ENCODE measurements around the gene COL23A1. TPM values are rescaled to one million over a fixed set of nuclear protein-coding genes. Genes with fewer than 3 reads are reported as not detected.

COL23A1 gene
- total RNA-seq, 1 experiment from 2014 or later: not detected

GRCh38 chr5:178339272-178339671 lies 250.9 kb downstream of the COL23A1 start:
- Histone ChIP-seq H3K27me3 (peaks cover 12% of the 10 kb centered on the region; the same call in 1 of the 2 replicates), H3K36me3 (no peaks in the 10 kb centered on the region), H3K27ac (no peak overlapping the region), H3K4me3 (no peak overlapping the region), H3K9me3 (replicated peaks) (no peaks in the 10 kb centered on the region), H3K4me1 (no peaks in the 10 kb centered on the region)
- no peak for DNase-seq

GRCh38 chr5:178338750-178339144 lies 251.4 kb downstream of the COL23A1 start:
- peaks cover 12% of the 10 kb centered on the region; the same call in 1 of the 2 replicates for H3K27me3 ChIP-seq
- H3K36me3 ChIP-seq: no peaks in the 10 kb centered on the region
- H3K9me3 ChIP-seq (replicated peaks): no peaks in the 10 kb centered on the region
- H3K27ac ChIP-seq: no peak overlapping the region
- DNase-seq: no peak
- H3K4me1 ChIP-seq: no peaks in the 10 kb centered on the region
- H3K4me3 ChIP-seq: no peak overlapping the region

- Histone ChIP-seq H3K4me3 (no peak overlapping the region), H3K36me3 (no peaks in the 10 kb centered on the region), H3K9me3 (replicated peaks) (no peaks in the 10 kb centered on the region), H3K4me1 (no peaks in the 10 kb centered on the region), H3K27ac (no peak overlapping the region), H3K27me3 (peaks cover 12% of the 10 kb centered on the region; the same call in 1 of the 2 replicates)
- no peak for DNase-seq
Measured at GRCh38 chr5:178338126-178338749, 252.0 kb downstream of the COL23A1 start.

- Histone ChIP-seq H3K4me1 (no peaks in the 10 kb centered on the region), H3K4me3 (no peak overlapping the region), H3K27me3 (peaks cover 12% of the 10 kb centered on the region; the same call in 1 of the 2 replicates), H3K9me3 (replicated peaks) (no peaks in the 10 kb centered on the region), H3K36me3 (no peaks in the 10 kb centered on the region), H3K27ac (no peak overlapping the region)
- no peak for DNase-seq
Measured at GRCh38 chr5:178337334-178337741, 252.9 kb downstream of the COL23A1 start.

- no peak overlapping the region for H3K4me3 ChIP-seq
- peaks cover 10% of the 10 kb centered on the region; the same call in 1 of the 2 replicates for H3K27me3 ChIP-seq
- H3K4me1 ChIP-seq: no peaks in the 10 kb centered on the region
- no peaks in the 10 kb centered on the region for H3K9me3 ChIP-seq (replicated peaks)
- H3K27ac ChIP-seq: no peak overlapping the region
- no peak for DNase-seq
- H3K36me3 ChIP-seq: no peaks in the 10 kb centered on the region
Measured at GRCh38 chr5:178336889-178337288, 253.3 kb downstream of the COL23A1 start.

GRCh38 chr5:178335302-178336030 lies 254.7 kb downstream of the COL23A1 start:
- Histone ChIP-seq H3K27ac (no peak overlapping the region), H3K9me3 (replicated peaks) (no peaks in the 10 kb centered on the region), H3K4me3 (no peak overlapping the region), H3K27me3 (peaks cover 7% of the 10 kb centered on the region; the same call in 1 of the 2 replicates), H3K4me1 (no peaks in the 10 kb centered on the region), H3K36me3 (no peaks in the 10 kb centered on the region)
- DNase-seq: no peak

GRCh38 chr5:178334861-178335260 lies 255.3 kb downstream of the COL23A1 start:
- no peak for DNase-seq
- Histone ChIP-seq H3K27ac (no peak overlapping the region), H3K27me3 (peaks cover 7% of the 10 kb centered on the region; the same call in 1 of the 2 replicates), H3K4me1 (no peaks in the 10 kb centered on the region), H3K4me3 (no peak overlapping the region), H3K36me3 (no peaks in the 10 kb centered on the region), H3K9me3 (replicated peaks) (no peaks in the 10 kb centered on the region)

- Histone ChIP-seq H3K4me1 (no peaks in the 10 kb centered on the region), H3K27me3 (peaks cover 4% of the 10 kb centered on the region; the same call in 1 of the 2 replicates), H3K4me3 (no peak overlapping the region), H3K9me3 (replicated peaks) (no peaks in the 10 kb centered on the region), H3K27ac (no peak overlapping the region), H3K36me3 (no peaks in the 10 kb centered on the region)
- DNase-seq: no peak
Measured at GRCh38 chr5:178333821-178334481, 256.2 kb downstream of the COL23A1 start.

GRCh38 chr5:178332210-178332641 lies 258.0 kb downstream of the COL23A1 start:
- Histone ChIP-seq H3K4me3 (no peak overlapping the region), H3K4me1 (no peaks in the 10 kb centered on the region), H3K36me3 (no peaks in the 10 kb centered on the region), H3K9me3 (replicated peaks) (no peaks in the 10 kb centered on the region), H3K27ac (no peak overlapping the region), H3K27me3 (no peaks in the 10 kb centered on the region)
- DNase-seq: no peak

- Histone ChIP-seq H3K4me3 (no peak overlapping the region), H3K9me3 (replicated peaks) (no peaks in the 10 kb centered on the region), H3K27me3 (no peaks in the 10 kb centered on the region), H3K4me1 (no peaks in the 10 kb centered on the region), H3K27ac (no peak overlapping the region), H3K36me3 (no peaks in the 10 kb centered on the region)
- DNase-seq: peak; percentile 69 to 72
Measured at GRCh38 chr5:178331491-178331996, 258.6 kb downstream of the COL23A1 start.

GRCh38 chr5:178330791-178331404 lies 259.3 kb downstream of the COL23A1 start:
- no peaks in the 10 kb centered on the region for H3K36me3 ChIP-seq
- H3K4me1 ChIP-seq: no peaks in the 10 kb centered on the region
- no peak for DNase-seq
- no peaks in the 10 kb centered on the region for H3K27me3 ChIP-seq
- no peak overlapping the region for H3K27ac ChIP-seq
- H3K4me3 ChIP-seq: no peak overlapping the region
- no peaks in the 10 kb centered on the region for H3K9me3 ChIP-seq (replicated peaks)

- no peaks in the 10 kb centered on the region for H3K4me1 ChIP-seq
- H3K36me3 ChIP-seq: no peaks in the 10 kb centered on the region
- H3K4me3 ChIP-seq: no peak overlapping the region
- H3K27me3 ChIP-seq: no peaks in the 10 kb centered on the region
- no peak overlapping the region for H3K27ac ChIP-seq
- DNase-seq: no peak
- H3K9me3 ChIP-seq (replicated peaks): no peaks in the 10 kb centered on the region
Measured at GRCh38 chr5:178328826-178329730, 261.1 kb downstream of the COL23A1 start.

- DNase-seq: no peak
Measured at GRCh38 chr5:178327931-178328711, 262.1 kb downstream of the COL23A1 start.

More at GRCh38 chr5:178327931-178328711, 262.1 kb downstream of the COL23A1 start:
- H3K27me3 ChIP-seq: no peaks in the 10 kb centered on the region
- H3K36me3 ChIP-seq: no peaks in the 10 kb centered on the region
- H3K4me3 ChIP-seq: no peak overlapping the region
- H3K9me3 ChIP-seq (replicated peaks): no peaks in the 10 kb centered on the region
- H3K4me1 ChIP-seq: no peaks in the 10 kb centered on the region
- H3K27ac ChIP-seq: no peak overlapping the region
